Neuronal stem cell (in vitro differentiated cells): ENCODE measurements around the gene POGZ. TPM values are rescaled to one million over a fixed set of nuclear protein-coding genes. Genes with fewer than 3 reads are reported as not detected.

ENCODE experiments used
- DNase-seq: peaks from one replicate; pipeline ENCODE4 v3.0.0-alpha.2; 2013; ENCODE audit warnings: low spot score
- H2AFZ ChIP-seq: one replicate; pipeline ENCODE4 v1.6.1; 2013; ENCODE audit warnings: mild to moderate bottlenecking, low read length, inconsistent platforms
- H2AK5ac ChIP-seq: 2 replicates; pipeline ENCODE4 v1.6.1; 2013; ENCODE audit warnings: low read depth, mild to moderate bottlenecking, inconsistent platforms, low read length, moderate library complexity, mixed read lengths
- H2BK120ac ChIP-seq: 2 replicates; pipeline ENCODE4 v1.6.1; 2013; ENCODE audit warnings: low read depth, mild to moderate bottlenecking, inconsistent platforms, low read length, moderate library complexity, mixed read lengths
- H2BK12ac ChIP-seq: one replicate; pipeline ENCODE4 v1.6.1; 2013; ENCODE audit warnings: low read length, inconsistent platforms
- H2BK15ac ChIP-seq: 2 replicates; pipeline ENCODE4 v1.6.1; 2013; ENCODE audit warnings: mild to moderate bottlenecking, low read length, inconsistent platforms, mixed read lengths
- H2BK5ac ChIP-seq: one replicate; pipeline ENCODE4 v1.6.1; 2013; ENCODE audit warnings: inconsistent platforms, mild to moderate bottlenecking, low read length, moderate library complexity
- H3K14ac ChIP-seq: one replicate; pipeline ENCODE4 v1.6.1; 2013; ENCODE audit warnings: low read length, inconsistent platforms
- H3K18ac ChIP-seq: 2 replicates; pipeline ENCODE4 v1.6.1; 2013; ENCODE audit warnings: low read length, inconsistent platforms
- H3K23ac ChIP-seq: 2 replicates; pipeline ENCODE4 v1.6.1; 2013; ENCODE audit warnings: low read depth, mild to moderate bottlenecking, mixed read lengths, low read length, inconsistent platforms; ENCODE audit not compliant: poor library complexity
- H3K27ac ChIP-seq: replicated peaks from 3 replicates; pipeline ENCODE4 v1.5.1; 2013; ENCODE audit warnings: low read length, inconsistent platforms
- H3K27me3 ChIP-seq, 3 experiments: 2 replicates each; pipeline ENCODE4 v1.6.1; 2013; ENCODE audit warnings: low read length in 3 of 3, mild to moderate bottlenecking in 2 of 3, inconsistent platforms in 1 of 3, low read depth in 1 of 3, mixed read lengths in 1 of 3, moderate library complexity in 1 of 3; ENCODE audit not compliant: control insufficient read depth in 3 of 3, insufficient read depth in 3 of 3
- H3K36me3 ChIP-seq, 2 donors: replicated peaks in 1 of 2; 2 replicates each; pipeline ENCODE4 v1.6.1; 2013; ENCODE audit warnings: low read length in 2 of 2; ENCODE audit not compliant: control insufficient read depth in 2 of 2, insufficient read depth in 2 of 2
- H3K4ac ChIP-seq: 2 replicates; pipeline ENCODE4 v1.6.1; 2013; ENCODE audit warnings: inconsistent platforms, mild to moderate bottlenecking, low read length, moderate library complexity
- H3K4me1 ChIP-seq, 2 donors: 1 replicate in 1 of 2; 2 replicates in 1 of 2; pipeline ENCODE4 v1.6.1; 2013; ENCODE audit warnings: low read length in 2 of 2, low read depth in 1 of 2; ENCODE audit not compliant: control insufficient read depth in 2 of 2, insufficient read depth in 1 of 2
- H3K4me2 ChIP-seq: one replicate; pipeline ENCODE4 v1.6.1; 2013; ENCODE audit warnings: mild to moderate bottlenecking, low read length, inconsistent platforms; ENCODE audit not compliant: insufficient read depth, poor library complexity, severe bottlenecking
- H3K4me3 ChIP-seq, 2 donors: 2 replicates each; pipeline ENCODE4 v1.5.1; 2013; ENCODE audit warnings: low read length in 2 of 2, mild to moderate bottlenecking in 2 of 2, inconsistent platforms in 1 of 2, moderate library complexity in 1 of 2
- H3K79me1 ChIP-seq: one replicate; pipeline ENCODE4 v1.6.1; 2013; ENCODE audit warnings: low read depth, mild to moderate bottlenecking, inconsistent platforms, low read length, moderate library complexity
- H3K9ac ChIP-seq: one replicate; pipeline ENCODE4 v1.6.1; 2013; ENCODE audit warnings: mild to moderate bottlenecking, low read depth, low read length, inconsistent platforms; ENCODE audit not compliant: poor library complexity
- H3K9me3 ChIP-seq, 2 donors: replicated peaks in 1 of 2; 2 replicates each; pipeline versions ENCODE3 to v1.6.1; 2013; ENCODE audit warnings: low read length in 2 of 2, mild to moderate bottlenecking in 2 of 2, inconsistent platforms in 1 of 2, low read depth in 1 of 2, mixed read lengths in 1 of 2, moderate library complexity in 1 of 2; ENCODE audit not compliant: control insufficient read depth in 2 of 2, insufficient read depth in 1 of 2
- H4K8ac ChIP-seq: one replicate; pipeline ENCODE4 v1.6.1; 2013; ENCODE audit warnings: low read depth, mild to moderate bottlenecking, inconsistent platforms, low read length, moderate library complexity
- H4K91ac ChIP-seq: one replicate; pipeline ENCODE4 v1.6.1; 2013; ENCODE audit warnings: low read length, low read depth, mild to moderate bottlenecking, inconsistent platforms; ENCODE audit not compliant: poor library complexity
- WGBS, 2 donors: extraction: QIAGEN DNeasy Blood & Tissue Kit; methylation state at CpG; one replicate each; pipeline ENCODE4 v1.1.7; 2013; ENCODE audit warnings: missing lambda C conversion rate in 2 of 2, mixed read lengths in 1 of 2; ENCODE audit not compliant: insufficient read length in 2 of 2, insufficient replicate concordance in 1 of 2; ENCODE audit errors: extremely low coverage in 2 of 2; 5-methylcytosine and 5-hydroxymethylcytosine counted together
- polyA plus RNA-seq, 2 experiments: library from polyadenylated mRNA; stranded (reverse); fragments of 200-250 nt; gene quantifications; one replicate each; pipeline ENCODE4 v1.2.3, GENCODE V29; 2013

Gene POGZ
- polyA plus RNA-seq (2013, experiment 1 of 2) = 60.9 TPM
- polyA plus RNA-seq (2013, experiment 2 of 2) = 63.8 TPM

- Histone ChIP-seq H3K27ac (peak within 1 kb of the TSS; percentile 90), H3K9ac (peak within 1 kb of the TSS; percentile 85), H2BK12ac (no peak within 1 kb of the TSS), H3K4me2 (peak within 1 kb of the TSS; percentile 92), H3K4me1 (peaks cover 4 to 7% of the 10 kb centered on the region in 2 donors), H2BK120ac (no peak within 1 kb of the TSS), H3K18ac (peak within 1 kb of the TSS; percentile 97), H3K4me3 (peak within 1 kb of the TSS; percentile 95 to 96), H3K23ac (peak within 1 kb of the TSS; percentile 57), H3K9me3 (no peaks in the 10 kb centered on the region), H2AFZ (peak within 1 kb of the TSS; percentile 89), H3K4ac (no peak within 1 kb of the TSS), H4K8ac (no peak within 1 kb of the TSS), H3K79me1 (no peaks in the 10 kb centered on the region), H3K36me3 (peaks cover 0 to 9% of the 10 kb centered on the region in 2 donors), H2AK5ac (peak within 1 kb of the TSS; percentile 24), H3K14ac (no peak within 1 kb of the TSS), H2BK5ac (no peak within 1 kb of the TSS), H2BK15ac (peak within 1 kb of the TSS; percentile 20), H4K91ac (no peak within 1 kb of the TSS), H3K27me3 (peaks cover 0 to 4% (median 0%) of the 10 kb centered on the region in 3 experiments)
- peak; percentile 84 for DNase-seq
- WGBS, 2 donors = no CpG with 5 or more reads among the region's 30 CpGs
Observed at GRCh38 chr1:151459331-151460046, at the start of gene POGZ. Gene POGZ, minus strand, starts transcription at chr1:151459494. Its CDS starts 17,290 bp downstream, at chr1:151442204.

- H3K79me1 ChIP-seq = peaks cover 2% of the 10 kb centered on the region
- H2AFZ ChIP-seq = no peak overlapping the region
- no peak overlapping the region for H2BK15ac ChIP-seq
- peaks cover 0 to 25% (median 0%) of the 10 kb centered on the region in 3 experiments for H3K27me3 ChIP-seq
- no peaks in the 10 kb centered on the region for H3K9me3 ChIP-seq
- no peak overlapping the region for H2BK120ac ChIP-seq
- H3K23ac ChIP-seq = no peak overlapping the region
- no peak overlapping the region for H3K4me3 ChIP-seq
- no peak overlapping the region for H3K14ac ChIP-seq
- no peak overlapping the region for H3K4me2 ChIP-seq
- no CpG with 5 or more reads among the region's 6 CpGs for WGBS, 2 donors
- no peak overlapping the region for H4K91ac ChIP-seq
- H3K4me1 ChIP-seq = peaks cover 20 to 22% of the 10 kb centered on the region in 2 donors
- H3K18ac ChIP-seq = no peak overlapping the region
- no peaks in the 10 kb centered on the region for H3K36me3 ChIP-seq
- no peak overlapping the region for H3K27ac ChIP-seq
- no peak overlapping the region for H2AK5ac ChIP-seq
- no peak overlapping the region for H2BK5ac ChIP-seq
- no peak overlapping the region for H3K9ac ChIP-seq
- no peak overlapping the region for H2BK12ac ChIP-seq
- H3K4ac ChIP-seq = no peak overlapping the region
- no peak for DNase-seq
- H4K8ac ChIP-seq = no peak overlapping the region
Observed at GRCh38 chr1:151508833-151509232, 49.5 kb upstream of the POGZ start.

- no peak overlapping the region for H2BK120ac ChIP-seq
- no peak overlapping the region for H3K27ac ChIP-seq
- no peak overlapping the region for H4K8ac ChIP-seq
- no peak overlapping the region for H2BK5ac ChIP-seq
- H3K27me3 ChIP-seq = peaks cover 0 to 11% (median 0%) of the 10 kb centered on the region in 3 experiments
- no peak overlapping the region for H3K18ac ChIP-seq
- H3K4ac ChIP-seq = no peak overlapping the region
- no peak overlapping the region for H3K23ac ChIP-seq
- no peak overlapping the region for H2BK12ac ChIP-seq
- H3K79me1 ChIP-seq = no peaks in the 10 kb centered on the region
- no peak overlapping the region for H3K4me2 ChIP-seq
- H3K9me3 ChIP-seq = no peaks in the 10 kb centered on the region
- H4K91ac ChIP-seq = no peak overlapping the region
- no peak overlapping the region for H2BK15ac ChIP-seq
- H2AFZ ChIP-seq = no peak overlapping the region
- no peak overlapping the region for H3K9ac ChIP-seq
- no peak overlapping the region for H3K4me3 ChIP-seq
- no CpG with 5 or more reads among the region's 4 CpGs for WGBS, 2 donors
- DNase-seq = no peak
- no peak overlapping the region for H2AK5ac ChIP-seq
- H3K4me1 ChIP-seq = peaks cover 3 to 5% of the 10 kb centered on the region in 2 donors
- H3K36me3 ChIP-seq = no peaks in the 10 kb centered on the region
- no peak overlapping the region for H3K14ac ChIP-seq
Observed at GRCh38 chr1:151504759-151505158, 45.5 kb upstream of the POGZ start.

GRCh38 chr1:151504252-151504651, 45.0 kb upstream of the POGZ start:
- Histone ChIP-seq H2BK12ac (no peak overlapping the region), H3K4ac (no peak overlapping the region), H4K8ac (no peak overlapping the region), H3K9me3 (no peaks in the 10 kb centered on the region), H3K4me1 (peaks cover 3 to 5% of the 10 kb centered on the region in 2 donors), H2AFZ (no peak overlapping the region), H3K23ac (no peak overlapping the region), H3K27me3 (peaks cover 0 to 11% (median 0%) of the 10 kb centered on the region in 3 experiments), H3K14ac (no peak overlapping the region), H3K9ac (no peak overlapping the region), H3K27ac (no peak overlapping the region), H2BK15ac (no peak overlapping the region), H3K18ac (no peak overlapping the region), H2AK5ac (no peak overlapping the region), H3K36me3 (no peaks in the 10 kb centered on the region), H2BK120ac (no peak overlapping the region), H2BK5ac (no peak overlapping the region), H3K4me2 (no peak overlapping the region), H4K91ac (no peak overlapping the region), H3K79me1 (no peaks in the 10 kb centered on the region), H3K4me3 (no peak overlapping the region)
- no peak for DNase-seq
- no CpG with 5 or more reads among the region's 3 CpGs for WGBS, 2 donors
